K562 (cell line): Measurements from ENCODE around the gene JAK3. TPM values are rescaled to one million over a fixed set of nuclear protein-coding genes. Genes with fewer than 3 reads are reported as not detected.

ENCODE experiments used
- ATAC-seq: fragments of 200-7000 bp; cut with Tn5 transposase; 3 replicates; pipeline ENCODE4 v1.9.1; 2020; ENCODE audit warnings: moderate library complexity
- BruUV-seq: library from RNA; stranded (reverse); fragments of 400-500 nt; replicated peaks from 2 replicates; lab custom pipeline; 2021; lab: Mats Ljungman, UMichigan
- CTCF ChIA-PET: fragments of 300-600 bp; formaldehyde crosslinking; extraction: SDS; loops from one replicate; lab custom pipeline; 2021; ENCODE audit warnings: low intra/inter-chr PET ratio; lab: Yijun Ruan, JAX
- POLR2A ChIA-PET: fragments of 300-600, 350-650 bp; sonication (Branson Sonifier 250); formaldehyde crosslinking; extraction: SDS; loops from one replicate; lab custom pipeline; 2021; ENCODE audit warnings: antibody characterized with exemption, inconsistent platforms; lab: Yijun Ruan, JAX
- DNase-seq, 4 experiments: peaks; one replicate each; pipeline versions ENCODE4 v3.0.0 to v3.0.0-alpha.2; 2011 to 2018; ENCODE audit warnings: low spot score in 3 of 4, mixed read lengths in 3 of 4; ENCODE audit errors: extremely low read depth in 1 of 4
- FAIRE-seq: peaks from 2 replicates; lab custom pipeline; 2011; peaks lifted over from hg19 to GRCh38; lab: Jason Lieb, UNC
- H2AFZ ChIP-seq: 2 replicates; pipeline ENCODE4 v1.6.0; 2011; ENCODE audit warnings: low read depth, low read length, control low read depth, inconsistent platforms
- H3K27ac ChIP-seq: fragments of 200-600 bp; 3 replicates; pipeline ENCODE4 v1.8.0; 2011; ENCODE audit warnings: low read depth, mild to moderate bottlenecking, control low read depth, inconsistent platforms, low read length, moderate library complexity, mixed read lengths; ENCODE audit errors: extremely low read depth
- H3K27me3 ChIP-seq, 2 experiments: fragments of 300-600 bp in 1 of 2; 2 replicates in 1 of 2; 3 replicates in 1 of 2; pipeline versions ENCODE4 v1.6.0 to v1.8.0; 2011; ENCODE audit warnings: inconsistent platforms in 2 of 2, low read length in 2 of 2, mild to moderate bottlenecking in 1 of 2, mixed read lengths in 1 of 2, moderate library complexity in 1 of 2; ENCODE audit not compliant: control insufficient read depth in 2 of 2, insufficient read depth in 2 of 2
- H3K36me3 ChIP-seq: fragments of 300-600 bp; 3 replicates; pipeline ENCODE4 v1.8.0; 2011; ENCODE audit warnings: mild to moderate bottlenecking, low read length, inconsistent platforms; ENCODE audit not compliant: control insufficient read depth, insufficient read depth
- H3K4me1 ChIP-seq, 2 experiments: fragments of 200-600 bp in 1 of 2; replicated peaks in 1 of 2; 2 replicates in 1 of 2; 3 replicates in 1 of 2; pipeline versions ENCODE4 v1.5.1 to v1.8.0; 2011; ENCODE audit warnings: inconsistent platforms in 2 of 2, low read length in 2 of 2, mild to moderate bottlenecking in 1 of 2, mixed read lengths in 1 of 2, moderate library complexity in 1 of 2; ENCODE audit not compliant: control insufficient read depth in 2 of 2, insufficient read depth in 2 of 2
- H3K4me2 ChIP-seq: 2 replicates; pipeline ENCODE4 v1.6.1; 2011; ENCODE audit warnings: low read length, control low read depth, inconsistent platforms, mixed read lengths; ENCODE audit not compliant: insufficient read depth
- H3K4me3 ChIP-seq: fragments of 200-600 bp; sonication (generic), shearing (Covaris generic); 2 replicates; pipeline ENCODE4 v1.5.1; 2016; ENCODE audit warnings: control low read depth, inconsistent platforms
- H3K79me2 ChIP-seq: fragments of 200-600 bp; 3 replicates; pipeline ENCODE4 v1.8.0; 2011; ENCODE audit warnings: low read length, inconsistent platforms; ENCODE audit not compliant: control insufficient read depth, insufficient read depth
- H3K9ac ChIP-seq, 2 experiments: 2 replicates each; pipeline versions ENCODE4 v1.6.0 to v1.6.1; 2011; ENCODE audit warnings: low read depth in 2 of 2, low read length in 2 of 2, control low read depth in 1 of 2, inconsistent platforms in 1 of 2, mild to moderate bottlenecking in 1 of 2, mixed read lengths in 1 of 2; ENCODE audit not compliant: insufficient read depth in 1 of 2
- H3K9me1 ChIP-seq: one replicate; pipeline ENCODE4 v1.6.0; 2011; ENCODE audit warnings: inconsistent platforms, mild to moderate bottlenecking, low read length, moderate library complexity; ENCODE audit not compliant: control insufficient read depth, insufficient read depth
- H3K9me3 ChIP-seq: replicated peaks from 2 replicates; pipeline ENCODE4 v1.5.1; 2011; ENCODE audit warnings: low read depth, low read length, inconsistent platforms; ENCODE audit not compliant: control insufficient read depth, insufficient read depth
- H4K20me1 ChIP-seq: replicated peaks from 2 replicates; pipeline ENCODE4 v1.6.1; 2011; ENCODE audit warnings: low read length, inconsistent platforms, mixed read lengths; ENCODE audit not compliant: control insufficient read depth, insufficient read depth
- EHMT2 ChIP-seq: fragments of 450-650 bp; IDR thresholded peaks from 2 replicates; pipeline ENCODE4 v1.6.1; 2018; ENCODE audit warnings: antibody characterized with exemption
- ESRRA ChIP-seq: fragments of 450-650 bp; IDR thresholded peaks from 2 replicates; pipeline ENCODE4 v1.6.1; 2014; ENCODE audit warnings: low read depth, mild to moderate bottlenecking, moderate library complexity, borderline replicate concordance
- FOXA1 ChIP-seq: fragments of 450-650 bp; IDR thresholded peaks from 2 replicates; pipeline ENCODE4 v1.6.1; 2016; ENCODE audit warnings: mild to moderate bottlenecking, borderline replicate concordance
- HOXB6 ChIP-seq: fragments of 250-450 bp; sonication (Bioruptor Pico); IDR thresholded peaks from 2 replicates; pipeline ENCODE4 v1.5.1; 2022; ENCODE audit warnings: mild to moderate bottlenecking, borderline replicate concordance
- KDM1A ChIP-seq, 2 experiments: fragments of 450-650 bp; IDR thresholded peaks; 2 replicates each; pipeline ENCODE4 v1.6.1; 2016; ENCODE audit warnings: mild to moderate bottlenecking in 2 of 2
- L3MBTL2 ChIP-seq: fragments of 450-650 bp; IDR thresholded peaks from 2 replicates; pipeline ENCODE4 v1.6.1; 2016; ENCODE audit warnings: mild to moderate bottlenecking, moderate library complexity
- NFE2L1 ChIP-seq: fragments of 450-650 bp; IDR thresholded peaks from 2 replicates; pipeline ENCODE4 v1.6.1; 2016; ENCODE audit warnings: missing genetic modification characterization, low read depth, mild to moderate bottlenecking, missing compliant biosample characterization, moderate library complexity, borderline replicate concordance
- NR2F6 ChIP-seq: fragments of 450-650 bp; formaldehyde crosslinking; IDR thresholded peaks from 2 replicates; pipeline ENCODE4 v1.4.0; 2020; ENCODE audit warnings: mild to moderate bottlenecking
- SMAD3 ChIP-seq: fragments of 450-650 bp; formaldehyde crosslinking; conservative IDR thresholded peaks from 2 replicates; pipeline ENCODE4 v1.4.0; 2020; ENCODE audit warnings: mild to moderate bottlenecking
- SREBF1 ChIP-seq: fragments of 150-350 bp; IDR thresholded peaks from 2 replicates; pipeline ENCODE4 v1.6.1; 2014; ENCODE audit warnings: antibody characterized with exemption, low read depth, low read length, borderline replicate concordance
- TCF15 ChIP-seq: fragments of 250-450 bp; sonication (Bioruptor Pico); IDR thresholded peaks from 2 replicates; pipeline ENCODE4 v1.8.0; 2022; ENCODE audit warnings: moderate library complexity, mild to moderate bottlenecking, inconsistent platforms
- TCF7 ChIP-seq: sonication (generic); IDR thresholded peaks from 2 replicates; pipeline ENCODE4 v1.6.1; 2016; ENCODE audit warnings: antibody characterized with exemption, borderline replicate concordance
- TEAD4 ChIP-seq, 2 experiments: sonication (generic) in 1 of 2; formaldehyde crosslinking in 1 of 2; IDR thresholded peaks; 2 replicates each; pipeline versions ENCODE4 v1.6.1 to v1.8.0; 2012 to 2022; ENCODE audit warnings: borderline replicate concordance in 1 of 2, inconsistent platforms in 1 of 2, low read length in 1 of 2, mild to moderate bottlenecking in 1 of 2, missing genetic modification reagents in 1 of 2
- U2AF2 ChIP-seq: fragments of 200-400 bp; formaldehyde crosslinking; optimal IDR thresholded peaks from 2 replicates; pipeline ENCODE3; 2017; ENCODE audit warnings: low read depth, mild to moderate bottlenecking, low read length
- ZBTB2 ChIP-seq: fragments of 450-650 bp; IDR thresholded peaks from 2 replicates; pipeline ENCODE4 v1.6.1; 2016; ENCODE audit warnings: antibody characterized with exemption
- ZBTB9 ChIP-seq: fragments of 450-650 bp; formaldehyde crosslinking; IDR thresholded peaks from 2 replicates; pipeline ENCODE4 v1.4.0; 2020; ENCODE audit warnings: mild to moderate bottlenecking, moderate library complexity
- ZFPM2 ChIP-seq: fragments of 250-450 bp; sonication (Bioruptor Pico); IDR thresholded peaks from 2 replicates; pipeline ENCODE4 v1.5.1; 2022; ENCODE audit warnings: mild to moderate bottlenecking
- ZNF384 ChIP-seq: IDR thresholded peaks from 2 replicates; pipeline ENCODE4 v1.6.1; 2012; ENCODE audit warnings: low read depth, low read length, improper control_type of control experiment
- ZNF436 ChIP-seq: fragments of 250-450, 450-650 bp; sonication (Bioruptor Pico); formaldehyde crosslinking; IDR thresholded peaks from 2 replicates; pipeline ENCODE4 v1.7.0; 2020; ENCODE audit warnings: mild to moderate bottlenecking
- WGBS: fragments of 100-300 bp; shearing (Covaris generic); methylation state at CpG from one replicate; pipeline ENCODE4 v1.1.6; 2016; ENCODE audit warnings: low coverage, mixed read lengths; ENCODE audit not compliant: insufficient coverage; ENCODE audit errors: missing lambda C conversion rate; 5-methylcytosine and 5-hydroxymethylcytosine counted together
- in situ Hi-C: fragments of 300-500 bp; cut with MboI; formaldehyde crosslinking; loops from 4 replicates; pipeline ENCODE4 v1.15.0; 2018; ENCODE audit warnings: inconsistent platforms, mixed read lengths
- intact Hi-C: fragments of 100-400 bp; cut with micrococcal nuclease; formaldehyde crosslinking; loops from 2 replicates; pipeline ENCODE4 v1.14.2; 2022
- polyA plus RNA-seq, 8 experiments: library from polyadenylated mRNA; depleted of rRNA in 4 of 8; stranded (reverse) in 5 of 8; unstranded in 3 of 8; fragments of >200 nt; fragmentation: Nextera tagmentation in 2 of 8; fragmentation: Illumina TruSeq in 1 of 8; extraction: Ambion mirVana in 2 of 8; extraction: Trizol in 1 of 8; gene quantifications; 2 replicates each; pipeline versions ENCODE4 v1.2.1 to v1.2.3, GENCODE V29; 2011 to 2014; ENCODE audit warnings: inconsistent platforms in 1 of 8, missing spikeins in 1 of 8
- total RNA-seq, 7 experiments: library from RNA; depleted of rRNA in 6 of 7; stranded (reverse); fragments of >200 nt in 6 of 7; fragmentation: Illumina TruSeq in 2 of 7; extraction: Trizol in 2 of 7; gene quantifications; 2 replicates each; pipeline versions ENCODE4 v1.2.1 to v1.2.3, GENCODE V29; 2011 to 2021; ENCODE audit warnings: low replicate concordance in 1 of 7

The JAK3 gene
- total and polyA plus RNA-seq, 9 of the 15 experiments (the other 6 are each of a cell fraction or from before 2014, with no cell fraction given) = 0.01 to 0.18 (median 0.07) TPM; not detected in 1

- WGBS = 3% methylated on average over 27 of the region's 29 CpGs
- Histone ChIP-seq H3K27me3 (no peaks in the 10 kb centered on the region), H3K36me3 (peaks cover 6% of the 10 kb centered on the region; the same call in 1 of the 3 replicates), H4K20me1 (peaks cover 5% of the 10 kb centered on the region), H3K9ac (0 out of 4 replicates have a peak overlapping the region, but pooled peaks of 1 of the 2 experiments have one; percentile 20), H3K4me3 (no peak overlapping the region), H3K9me1 (no peaks in the 10 kb centered on the region), H3K27ac (no peak overlapping the region), H3K79me2 (peaks cover 13% of the 10 kb centered on the region), H3K4me2 (no peak overlapping the region; the same call in 1 of the 2 replicates), H3K9me3 (no peaks in the 10 kb centered on the region), H2AFZ (peak overlapping the region; percentile 57; the same call in 1 of the 2 replicates), H3K4me1 (peaks cover 0 to 4% of the 10 kb centered on the region in 2 experiments; a peak in 3 of 5 replicates)
- ChIA-PET POLR2A (interaction anchor here (0.5 to 1.0 kb wide), 5 partner anchors 9 to 248 kb away, joined by 3 to 4 read pairs (median 3); partner anchors contain the start of gene CCDC124), CTCF (interaction anchor here (0.6 to 1.5 kb wide), 3 partner anchors 65 to 152 kb away, joined by 3 to 7 read pairs (median 6); no protein-coding TSS in a partner anchor)
- BruUV-seq = no TSS peak
- in situ Hi-C loops = loop anchor here (5.0 to 10.0 kb wide), 3 partner anchors 151 to 408 kb away; partner anchors contain the start of gene TMEM221
- peak; percentile 76 to 89 (median 82) for DNase-seq
- FAIRE-seq = peak; percentile 92
- ATAC-seq = peak; percentile 69
- intact Hi-C loops = loop anchor here (1.0 to 5.0 kb wide), 4 partner anchors 63 to 388 kb away; no protein-coding TSS in a partner anchor
- TF ChIP-seq NFE2L1 (tag) (no peak), ESRRA (no peak; the same call in 1 of the 2 replicates), ZFPM2 (CRISPR knock-in tag) (no peak), L3MBTL2 (0 out of 2 replicates have a peak, but pooled peaks have one; percentile 20), ZNF436 (CRISPR knock-in tag) (no peak), EHMT2 (no peak), FOXA1 (no peak), ZBTB9 (CRISPR knock-in tag) (no peak), NR2F6 (CRISPR knock-in tag) (no peak), TCF15 (CRISPR knock-in tag) (no peak), SMAD3 (no peak), SREBF1 (no peak), TEAD4 (IDR thresholded peaks at IDR 0.05; ENCODE audit: low read length) (no peak), TEAD4 (CRISPR knock-in tag; IDR thresholded peaks at IDR 0.05; ENCODE audit: borderline replicate concordance) (no peak), ZBTB2 (no peak; the same call in 1 of the 2 replicates), HOXB6 (CRISPR knock-in tag) (no peak), ZNF384 (peak; percentile 54), TCF7 (no peak), KDM1A (IDR thresholded peaks at IDR 0.05) (no peak), U2AF2 (no peak)
These were observed 7.7 kb upstream of the JAK3 start for GRCh38 chr19:17855280-17856152.
